Activated naive CD4-positive, alpha-beta T cell treated with anti-CD3 and anti-CD28 coated beads, Interleukin-2, amount 50 U/mL, for 16 hours (primary cell): ENCODE results near the gene HACL1.

Experiments used
- DNase-seq: peaks from one replicate; pipeline ENCODE4 v3.0.0-alpha.2; 2020

The HACL1 gene

GRCh38 chr3:15522016-15522415 lies 79.4 kb downstream of the HACL1 start:
- no peak for DNase-seq

- no peak for DNase-seq
Measured at GRCh38 chr3:15521573-15521965, 79.8 kb downstream of the HACL1 start, which contains the start of gene COLQ. Gene COLQ (minus strand): TSS chr3:15521706. CDS start chr3:15521625, 81 bp downstream.

GRCh38 chr3:15520804-15521572 lies 80.4 kb downstream of the HACL1 start:
- DNase-seq, result no peak

GRCh38 chr3:15520185-15520584 lies 81.2 kb downstream of the HACL1 start:
- DNase-seq, result no peak

- DNase-seq, result no peak
Measured at GRCh38 chr3:15519096-15519495, 82.3 kb downstream of the HACL1 start.

- DNase-seq, result no peak
Measured at GRCh38 chr3:15514663-15515340, 86.6 kb downstream of the HACL1 start.

- DNase-seq, result no peak
Measured at GRCh38 chr3:15513810-15514662, 87.3 kb downstream of the HACL1 start.

GRCh38 chr3:15513116-15513515 lies 88.3 kb downstream of the HACL1 start:
- no peak for DNase-seq

- DNase-seq, result no peak
Measured at GRCh38 chr3:15512166-15512565, 89.2 kb downstream of the HACL1 start.

GRCh38 chr3:15511156-15511555 lies 90.2 kb downstream of the HACL1 start:
- no peak for DNase-seq
